ENCODE measurements around the gene DIO2. TPM values are rescaled to one million over a fixed set of nuclear protein-coding genes. Genes with fewer than 3 reads are reported as not detected.

DIO2 gene
- total and polyA plus RNA-seq, 2 of the 4 experiments (the other 2 are of a cell fraction), result 12.8 to 24.2 TPM

DNA sequence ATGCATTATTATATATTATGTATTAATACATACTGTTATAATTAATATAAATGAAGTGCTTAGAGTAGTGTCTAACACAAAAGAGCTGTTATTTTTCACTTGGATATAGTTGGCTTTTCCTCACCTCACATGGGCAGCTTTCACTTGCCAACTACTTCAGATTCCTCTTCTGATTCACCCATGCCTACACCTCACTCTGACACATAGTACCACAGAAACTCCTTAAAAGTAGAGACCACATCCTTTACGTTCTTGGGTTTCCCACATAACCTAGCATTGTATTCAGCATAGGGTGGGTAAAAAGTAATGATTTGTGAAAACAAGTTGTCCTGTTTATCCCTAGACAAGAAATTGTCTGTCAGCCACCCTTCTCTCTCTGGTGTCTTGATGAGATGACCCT is 61.0 kb downstream of the DIO2 start:
- Histone ChIP-seq H2AFZ (replicated peaks; ENCODE audit: low read length, poor library complexity) (no peak overlapping the region), H4K5ac (ENCODE audit: low read depth, low read length) (no peak overlapping the region), H3K27ac (ENCODE audit: insufficient read depth, low read length) (no peak overlapping the region), H2BK15ac (ENCODE audit: low read depth, low read length) (no peak overlapping the region), H3K18ac (ENCODE audit: low read depth, low read length) (no peak overlapping the region), H3K4ac (ENCODE audit: low read depth, low read length) (no peak overlapping the region), H4K8ac (ENCODE audit: low read depth in 2 of 2, low read length in 2 of 2) (no peak overlapping the region), H3K56ac (ENCODE audit: extremely low read depth, insufficient read depth, low read length) (no peak overlapping the region), H3K4me1 (ENCODE audit: control insufficient read depth, insufficient read depth, low read length) (no peaks in the 10 kb centered on the region), H2BK20ac (ENCODE audit: low read depth, low read length) (no peak overlapping the region), H4K91ac (ENCODE audit: insufficient read depth, low read depth, low read length) (no peak overlapping the region), H3K9ac (ENCODE audit: low read depth, low read length) (no peak overlapping the region), H3K23ac (ENCODE audit: low read depth, low read length) (no peak overlapping the region), H3K4me2 (ENCODE audit: low read depth, low read length) (no peak overlapping the region), H2AK5ac (ENCODE audit: low read depth, low read length) (no peak overlapping the region), H2BK5ac (ENCODE audit: low read depth, low read length, poor library complexity, severe bottlenecking) (no peak overlapping the region), H3K14ac (replicated peaks; ENCODE audit: low read depth, low read length) (no peak overlapping the region), H3K36me3 (ENCODE audit: control insufficient read depth, insufficient read depth, low read length) (no peaks in the 10 kb centered on the region), H3K9me3 (ENCODE audit: control insufficient read depth, insufficient read depth, low read length) (no peaks in the 10 kb centered on the region), H3K79me1 (ENCODE audit: low read depth in 1 of 2, low read length in 2 of 2) (no peaks in the 10 kb centered on the region), H3K4me3 (ENCODE audit: insufficient read depth, low read depth, low read length) (no peak overlapping the region), H2AK9ac (replicated peaks; ENCODE audit: low read depth, low read length, poor library complexity) (no peak overlapping the region), H4K20me1 (ENCODE audit: insufficient read depth, low read length) (no peaks in the 10 kb centered on the region), H3K9me1 (ENCODE audit: insufficient read depth, low read length) (no peaks in the 10 kb centered on the region), H3K27me3 (ENCODE audit: control insufficient read depth, insufficient read depth, low read length) (no peaks in the 10 kb centered on the region), H2BK120ac (ENCODE audit: low read depth, low read length) (no peak overlapping the region)
- DNase-seq (peak; percentile 23), ATAC-seq (ENCODE audit: low read depth) (no peak)
- TF ChIP-seq, protein P1, sequence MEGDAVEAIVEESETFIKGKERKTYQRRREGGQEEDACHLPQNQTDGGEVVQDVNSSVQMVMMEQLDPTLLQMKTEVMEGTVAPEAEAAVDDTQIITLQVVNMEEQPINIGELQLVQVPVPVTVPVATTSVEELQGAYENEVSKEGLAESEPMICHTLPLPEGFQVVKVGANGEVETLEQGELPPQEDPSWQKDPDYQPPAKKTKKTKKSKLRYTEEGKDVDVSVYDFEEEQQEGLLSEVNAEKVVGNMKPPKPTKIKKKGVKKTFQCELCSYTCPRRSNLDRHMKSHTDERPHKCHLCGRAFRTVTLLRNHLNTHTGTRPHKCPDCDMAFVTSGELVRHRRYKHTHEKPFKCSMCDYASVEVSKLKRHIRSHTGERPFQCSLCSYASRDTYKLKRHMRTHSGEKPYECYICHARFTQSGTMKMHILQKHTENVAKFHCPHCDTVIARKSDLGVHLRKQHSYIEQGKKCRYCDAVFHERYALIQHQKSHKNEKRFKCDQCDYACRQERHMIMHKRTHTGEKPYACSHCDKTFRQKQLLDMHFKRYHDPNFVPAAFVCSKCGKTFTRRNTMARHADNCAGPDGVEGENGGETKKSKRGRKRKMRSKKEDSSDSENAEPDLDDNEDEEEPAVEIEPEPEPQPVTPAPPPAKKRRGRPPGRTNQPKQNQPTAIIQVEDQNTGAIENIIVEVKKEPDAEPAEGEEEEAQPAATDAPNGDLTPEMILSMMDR (conservative IDR thresholded peaks at IDR 0.05; ENCODE audit: low read depth, low read length), result no peak
- no peak for TF ChIP-seq BHLHE40 (IDR thresholded peaks at IDR 0.05; ENCODE audit: low read depth, low read length)
- no peak for TF ChIP-seq MAFK (IDR thresholded peaks at IDR 0.05; ENCODE audit: low read depth, low read length)
- TF ChIP-seq CEBPB (IDR thresholded peaks at IDR 0.05; ENCODE audit: low read depth, low read length), result no peak
- no peak for TF ChIP-seq MXI1 (IDR thresholded peaks at IDR 0.05; ENCODE audit: borderline replicate concordance, low read depth, low read length)
- TF ChIP-seq USF2 (IDR thresholded peaks at IDR 0.05; ENCODE audit: low read depth, low read length), result no peak
- ChIA-PET POLR2A (ENCODE audit: unreplicated experiment) (no interaction called here), CTCF (no interaction called here)
- in situ Hi-C loops (cut with MboI; ENCODE audit: low sequenced_read_pairs) (no loop called here), dilution Hi-C loops (cut with HindIII; ENCODE audit: low sequenced_read_pairs, unreplicated experiment) (no loop called here), intact Hi-C loops (cut with micrococcal nuclease) (no loop called here)
- no TSS peak for BruUV-seq (replicated peaks)
- no CpG with 5 or more reads among the region's 1 CpG for WGBS, 2 experiments (ENCODE audit: extremely low coverage in 2 of 2, insufficient read length in 1 of 2)
